SK-N-SH treated with all-trans-retinoic acid at 6 μM for 48 hours (cell line): Measurements from ENCODE around the gene NTN3.

Source experiments
- ATAC-seq: fragments of 200-7000 bp; cut with Tn5 transposase; 3 replicates; pipeline ENCODE4 v1.9.1; 2020; ENCODE audit warnings: mild to moderate bottlenecking, moderate library complexity
- ARNTL ChIP-seq: fragments of 450-650 bp; formaldehyde crosslinking; IDR thresholded peaks from 2 replicates; pipeline ENCODE4 v1.5.0; 2020; ENCODE audit warnings: low read depth, mild to moderate bottlenecking, moderate library complexity, borderline replicate concordance
- BACH2 ChIP-seq: fragments of 250-450 bp; sonication (Bioruptor Pico); IDR thresholded peaks from 2 replicates; pipeline ENCODE4 v1.9.0; 2021; ENCODE audit warnings: mild to moderate bottlenecking, borderline replicate concordance
- CSDC2 ChIP-seq: fragments of 250-450 bp; sonication (Bioruptor Pico); IDR thresholded peaks from 2 replicates; pipeline ENCODE4 v1.5.0; 2020; ENCODE audit warnings: mild to moderate bottlenecking, moderate library complexity
- ESRRG ChIP-seq: fragments of 250-450 bp; sonication (Bioruptor Pico); IDR thresholded peaks from 2 replicates; pipeline ENCODE4 v1.6.1; 2021; ENCODE audit warnings: mild to moderate bottlenecking
- GLIS3 ChIP-seq: fragments of 250-450 bp; sonication (Bioruptor Pico); IDR thresholded peaks from 2 replicates; pipeline ENCODE4 v1.5.0; 2020; ENCODE audit warnings: mild to moderate bottlenecking, moderate library complexity
- ISL1 ChIP-seq: fragments of 250-450 bp; sonication (Bioruptor Pico); IDR thresholded peaks from 2 replicates; pipeline ENCODE4 v2.1.2; 2022; ENCODE audit warnings: mild to moderate bottlenecking, moderate library complexity
- PPARA ChIP-seq: fragments of 250-450 bp; sonication (Bioruptor Pico); IDR thresholded peaks from 2 replicates; pipeline ENCODE4 v1.5.0; 2020; ENCODE audit warnings: mild to moderate bottlenecking, borderline replicate concordance
- SNAI2 ChIP-seq: fragments of 250-450 bp; sonication (Bioruptor Pico); IDR thresholded peaks from 2 replicates; pipeline ENCODE4 v1.5.0; 2020; ENCODE audit warnings: mild to moderate bottlenecking, moderate library complexity
- TCF4 ChIP-seq: fragments of 250-450 bp; sonication (Bioruptor Pico); IDR thresholded peaks from 2 replicates; pipeline ENCODE4 v1.8.0; 2021; ENCODE audit warnings: mild to moderate bottlenecking, moderate library complexity, borderline replicate concordance
- TOX ChIP-seq: fragments of 250-450 bp; sonication (Bioruptor Pico); IDR thresholded peaks from 2 replicates; pipeline ENCODE4 v1.8.0; 2021; ENCODE audit warnings: mild to moderate bottlenecking, moderate library complexity, borderline replicate concordance
- ZC3H10 ChIP-seq: fragments of 250-450 bp; sonication (Bioruptor Pico); IDR thresholded peaks from 2 replicates; pipeline ENCODE4 v1.5.1; 2021; ENCODE audit warnings: mild to moderate bottlenecking, moderate library complexity
- ZFP3 ChIP-seq: fragments of 250-450 bp; sonication (Bioruptor Pico); IDR thresholded peaks from 2 replicates; pipeline ENCODE4 v1.5.0; 2020; ENCODE audit warnings: mild to moderate bottlenecking, moderate library complexity
- ZFP30 ChIP-seq: fragments of 450-650 bp; formaldehyde crosslinking; IDR thresholded peaks from 2 replicates; pipeline ENCODE4 v1.5.0; 2022; ENCODE audit warnings: mild to moderate bottlenecking, moderate library complexity
- ZNF565 ChIP-seq: fragments of 450-650 bp; formaldehyde crosslinking; conservative IDR thresholded peaks from 2 replicates; pipeline ENCODE4 v1.5.0; 2020; ENCODE audit warnings: low read depth, mild to moderate bottlenecking, moderate library complexity
- ZNF70 ChIP-seq: fragments of 450-650 bp; formaldehyde crosslinking; IDR thresholded peaks from 2 replicates; pipeline ENCODE4 v1.5.0; 2020; ENCODE audit warnings: mild to moderate bottlenecking, moderate library complexity
- ZNF8 ChIP-seq: fragments of 450-650 bp; formaldehyde crosslinking; IDR thresholded peaks from 2 replicates; pipeline ENCODE4 v1.5.0; 2020; ENCODE audit warnings: mild to moderate bottlenecking, moderate library complexity
- TF ChIP-seq, protein P1 (sequence below): fragments of 250-450 bp; sonication (Bioruptor Pico); IDR thresholded peaks from 2 replicates; pipeline ENCODE4 v1.5.1; 2020; ENCODE audit warnings: low read depth, mild to moderate bottlenecking, moderate library complexity
- TF ChIP-seq, protein P2 (sequence below): fragments of 250-450 bp; sonication (Bioruptor Pico); IDR thresholded peaks from 2 replicates; pipeline ENCODE4 v1.8.0; 2020; ENCODE audit warnings: mild to moderate bottlenecking, moderate library complexity, borderline replicate concordance
- TF ChIP-seq, protein P3 (sequence below): fragments of 250-450 bp; sonication (Bioruptor Pico); IDR thresholded peaks from 2 replicates; pipeline ENCODE4 v1.5.0; 2020; ENCODE audit warnings: mild to moderate bottlenecking, moderate library complexity
- TF ChIP-seq, protein P4 (sequence below): fragments of 250-450 bp; sonication (Bioruptor Pico); IDR thresholded peaks from 2 replicates; pipeline ENCODE4 v1.5.1; 2021; ENCODE audit warnings: mild to moderate bottlenecking, moderate library complexity

NTN3 gene

DNA sequence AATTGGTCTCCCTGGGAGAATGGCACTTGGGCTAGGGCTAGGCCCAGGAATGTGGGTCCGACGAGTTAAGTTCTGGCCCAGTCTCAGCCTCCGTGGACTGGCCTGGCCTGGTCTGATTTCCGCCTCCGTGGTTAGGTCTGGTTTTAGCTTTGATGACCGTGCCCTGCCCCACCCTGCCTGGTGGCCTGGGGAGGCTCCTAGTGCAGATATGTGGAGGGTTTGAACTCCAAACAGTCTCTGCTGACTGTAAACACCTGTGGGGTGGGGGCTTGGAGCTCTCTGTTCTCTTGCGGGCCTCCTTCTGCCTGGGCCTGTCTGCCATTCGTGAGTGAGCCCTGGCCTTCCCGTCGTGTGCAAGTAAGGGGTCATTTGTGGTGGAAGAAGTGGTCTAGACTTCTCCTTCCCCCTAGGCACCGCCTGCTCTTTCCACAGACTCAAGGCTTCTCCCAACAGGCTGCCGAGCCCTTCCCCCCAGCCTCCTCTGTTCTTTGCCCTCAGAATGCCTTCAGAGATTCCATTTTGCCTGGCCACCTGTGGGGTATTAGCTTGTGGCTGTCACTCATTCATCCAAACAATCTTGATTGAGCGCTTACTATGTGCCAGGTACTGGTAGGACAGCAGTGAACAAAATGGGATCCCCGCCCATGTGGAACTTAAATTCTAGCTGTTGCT lies 44.2 kb downstream of the NTN3 start:
- TF ChIP-seq ISL1 (CRISPR knock-in tag) (no peak), ZNF565 (no peak), PPARA (CRISPR knock-in tag) (no peak), ZFP3 (CRISPR knock-in tag) (no peak), TCF4 (CRISPR knock-in tag) (no peak)
- TF ChIP-seq, all 23 proteins: peak for 0
- no peak for ATAC-seq

DNA sequence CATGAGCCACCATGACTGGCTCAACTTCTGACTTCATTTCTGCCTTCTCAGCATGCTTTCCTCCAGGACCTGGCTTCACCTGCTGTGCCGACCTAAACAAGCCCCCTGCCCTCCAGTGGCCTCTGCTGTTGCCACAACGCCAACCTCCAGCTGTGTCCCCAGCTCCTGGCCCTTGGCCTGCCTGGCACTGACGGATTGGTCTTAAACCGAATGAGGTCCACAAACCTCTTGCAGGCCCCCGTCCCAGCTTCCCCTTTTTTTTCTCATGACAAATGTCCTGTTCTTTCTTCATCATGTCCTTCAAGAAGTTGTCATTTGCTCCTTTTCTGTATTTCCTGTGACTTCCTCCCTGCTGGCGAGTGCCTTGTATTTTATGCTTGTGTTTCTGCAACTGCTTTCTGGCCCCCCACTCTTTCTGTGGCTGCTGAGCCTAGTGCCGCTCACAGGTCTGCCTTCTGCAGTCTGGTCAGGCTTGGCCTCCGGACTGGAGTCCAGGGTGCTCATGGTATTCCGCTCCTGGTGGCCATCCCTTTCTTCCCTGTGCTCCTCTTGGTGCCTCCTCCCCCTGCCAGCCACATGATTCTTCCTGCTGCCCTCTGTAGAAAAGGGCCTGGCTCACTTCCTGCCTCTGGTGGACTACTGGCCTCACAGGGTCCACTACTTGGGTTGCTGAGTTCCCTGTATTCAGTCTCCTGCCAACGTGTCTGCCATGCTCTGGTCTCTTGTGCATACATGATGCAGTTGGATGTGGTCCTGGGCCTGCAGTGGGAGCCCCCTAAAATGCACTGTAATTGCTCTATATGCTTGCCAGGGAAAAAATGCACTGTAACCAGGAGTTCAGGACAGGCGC lies 45.5 kb downstream of the NTN3 start:
- no peak for ATAC-seq
- TF ChIP-seq ZFP30 (CRISPR knock-in tag): no peak
- TF ChIP-seq, protein P1, sequence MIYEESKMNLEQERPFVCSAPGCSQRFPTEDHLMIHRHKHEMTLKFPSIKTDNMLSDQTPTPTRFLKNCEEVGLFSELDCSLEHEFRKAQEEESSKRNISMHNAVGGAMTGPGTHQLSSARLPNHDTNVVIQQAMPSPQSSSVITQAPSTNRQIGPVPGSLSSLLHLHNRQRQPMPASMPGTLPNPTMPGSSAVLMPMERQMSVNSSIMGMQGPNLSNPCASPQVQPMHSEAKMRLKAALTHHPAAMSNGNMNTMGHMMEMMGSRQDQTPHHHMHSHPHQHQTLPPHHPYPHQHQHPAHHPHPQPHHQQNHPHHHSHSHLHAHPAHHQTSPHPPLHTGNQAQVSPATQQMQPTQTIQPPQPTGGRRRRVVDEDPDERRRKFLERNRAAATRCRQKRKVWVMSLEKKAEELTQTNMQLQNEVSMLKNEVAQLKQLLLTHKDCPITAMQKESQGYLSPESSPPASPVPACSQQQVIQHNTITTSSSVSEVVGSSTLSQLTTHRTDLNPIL (CRISPR knock-in tag): no peak
- no peak for TF ChIP-seq CSDC2 (CRISPR knock-in tag)
- TF ChIP-seq PPARA (CRISPR knock-in tag): no peak
- TF ChIP-seq GLIS3 (CRISPR knock-in tag): no peak
- TF ChIP-seq TCF4 (CRISPR knock-in tag): no peak
- TF ChIP-seq ZNF70 (CRISPR knock-in tag): no peak
- TF ChIP-seq ZNF565: no peak
- TF ChIP-seq, protein P2, sequence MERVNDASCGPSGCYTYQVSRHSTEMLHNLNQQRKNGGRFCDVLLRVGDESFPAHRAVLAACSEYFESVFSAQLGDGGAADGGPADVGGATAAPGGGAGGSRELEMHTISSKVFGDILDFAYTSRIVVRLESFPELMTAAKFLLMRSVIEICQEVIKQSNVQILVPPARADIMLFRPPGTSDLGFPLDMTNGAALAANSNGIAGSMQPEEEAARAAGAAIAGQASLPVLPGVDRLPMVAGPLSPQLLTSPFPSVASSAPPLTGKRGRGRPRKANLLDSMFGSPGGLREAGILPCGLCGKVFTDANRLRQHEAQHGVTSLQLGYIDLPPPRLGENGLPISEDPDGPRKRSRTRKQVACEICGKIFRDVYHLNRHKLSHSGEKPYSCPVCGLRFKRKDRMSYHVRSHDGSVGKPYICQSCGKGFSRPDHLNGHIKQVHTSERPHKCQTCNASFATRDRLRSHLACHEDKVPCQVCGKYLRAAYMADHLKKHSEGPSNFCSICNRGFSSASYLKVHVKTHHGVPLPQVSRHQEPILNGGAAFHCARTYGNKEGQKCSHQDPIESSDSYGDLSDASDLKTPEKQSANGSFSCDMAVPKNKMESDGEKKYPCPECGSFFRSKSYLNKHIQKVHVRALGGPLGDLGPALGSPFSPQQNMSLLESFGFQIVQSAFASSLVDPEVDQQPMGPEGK: no peak
- no peak for TF ChIP-seq ISL1 (CRISPR knock-in tag)
- TF ChIP-seq, protein P3, sequence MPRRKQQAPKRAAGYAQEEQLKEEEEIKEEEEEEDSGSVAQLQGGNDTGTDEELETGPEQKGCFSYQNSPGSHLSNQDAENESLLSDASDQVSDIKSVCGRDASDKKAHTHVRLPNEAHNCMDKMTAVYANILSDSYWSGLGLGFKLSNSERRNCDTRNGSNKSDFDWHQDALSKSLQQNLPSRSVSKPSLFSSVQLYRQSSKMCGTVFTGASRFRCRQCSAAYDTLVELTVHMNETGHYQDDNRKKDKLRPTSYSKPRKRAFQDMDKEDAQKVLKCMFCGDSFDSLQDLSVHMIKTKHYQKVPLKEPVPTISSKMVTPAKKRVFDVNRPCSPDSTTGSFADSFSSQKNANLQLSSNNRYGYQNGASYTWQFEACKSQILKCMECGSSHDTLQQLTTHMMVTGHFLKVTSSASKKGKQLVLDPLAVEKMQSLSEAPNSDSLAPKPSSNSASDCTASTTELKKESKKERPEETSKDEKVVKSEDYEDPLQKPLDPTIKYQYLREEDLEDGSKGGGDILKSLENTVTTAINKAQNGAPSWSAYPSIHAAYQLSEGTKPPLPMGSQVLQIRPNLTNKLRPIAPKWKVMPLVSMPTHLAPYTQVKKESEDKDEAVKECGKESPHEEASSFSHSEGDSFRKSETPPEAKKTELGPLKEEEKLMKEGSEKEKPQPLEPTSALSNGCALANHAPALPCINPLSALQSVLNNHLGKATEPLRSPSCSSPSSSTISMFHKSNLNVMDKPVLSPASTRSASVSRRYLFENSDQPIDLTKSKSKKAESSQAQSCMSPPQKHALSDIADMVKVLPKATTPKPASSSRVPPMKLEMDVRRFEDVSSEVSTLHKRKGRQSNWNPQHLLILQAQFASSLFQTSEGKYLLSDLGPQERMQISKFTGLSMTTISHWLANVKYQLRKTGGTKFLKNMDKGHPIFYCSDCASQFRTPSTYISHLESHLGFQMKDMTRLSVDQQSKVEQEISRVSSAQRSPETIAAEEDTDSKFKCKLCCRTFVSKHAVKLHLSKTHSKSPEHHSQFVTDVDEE (CRISPR knock-in tag): no peak
- TF ChIP-seq BACH2 (CRISPR knock-in tag): no peak
- TF ChIP-seq ESRRG: no peak
- no peak for TF ChIP-seq SNAI2 (CRISPR knock-in tag)
- TF ChIP-seq ARNTL (CRISPR knock-in tag): no peak
- TF ChIP-seq, protein P4, sequence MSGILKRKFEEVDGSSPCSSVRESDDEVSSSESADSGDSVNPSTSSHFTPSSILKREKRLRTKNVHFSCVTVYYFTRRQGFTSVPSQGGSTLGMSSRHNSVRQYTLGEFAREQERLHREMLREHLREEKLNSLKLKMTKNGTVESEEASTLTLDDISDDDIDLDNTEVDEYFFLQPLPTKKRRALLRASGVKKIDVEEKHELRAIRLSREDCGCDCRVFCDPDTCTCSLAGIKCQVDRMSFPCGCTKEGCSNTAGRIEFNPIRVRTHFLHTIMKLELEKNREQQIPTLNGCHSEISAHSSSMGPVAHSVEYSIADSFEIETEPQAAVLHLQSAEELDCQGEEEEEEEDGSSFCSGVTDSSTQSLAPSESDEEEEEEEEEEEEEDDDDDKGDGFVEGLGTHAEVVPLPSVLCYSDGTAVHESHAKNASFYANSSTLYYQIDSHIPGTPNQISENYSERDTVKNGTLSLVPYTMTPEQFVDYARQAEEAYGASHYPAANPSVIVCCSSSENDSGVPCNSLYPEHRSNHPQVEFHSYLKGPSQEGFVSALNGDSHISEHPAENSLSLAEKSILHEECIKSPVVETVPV (CRISPR knock-in tag): no peak

DNA sequence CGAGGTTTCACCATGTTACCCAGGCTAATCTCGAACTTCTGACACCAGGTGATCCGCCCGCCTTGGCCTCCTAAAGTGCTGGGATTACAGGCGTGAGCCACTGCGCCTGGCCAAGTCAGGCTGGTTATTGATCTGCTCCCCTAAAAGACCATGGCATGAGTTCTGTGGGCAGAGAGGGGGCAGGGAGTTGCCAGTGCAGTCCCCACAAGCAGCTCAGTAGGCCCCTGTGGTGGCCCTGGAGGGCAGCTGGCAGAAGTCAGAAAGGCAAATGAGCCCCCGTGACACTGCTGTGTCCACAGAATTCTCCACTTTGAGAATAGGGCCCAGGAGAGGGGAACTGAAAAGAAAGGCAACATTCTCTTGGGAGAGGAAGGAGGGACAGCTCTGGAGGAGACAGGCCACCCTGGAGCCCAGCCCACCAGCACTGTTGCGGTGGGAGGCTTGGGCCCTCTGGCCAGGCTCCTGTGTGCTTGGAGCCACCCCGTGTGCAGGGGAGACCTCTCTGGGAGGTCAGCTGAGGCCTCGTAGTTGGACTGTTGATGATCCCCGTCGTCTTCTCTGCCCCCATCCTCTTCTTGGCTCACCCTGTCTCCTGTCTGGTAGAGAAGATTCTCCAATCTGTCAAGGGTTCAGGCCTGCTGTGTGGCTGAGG lies 47.0 kb downstream of the NTN3 start:
- no peak for ATAC-seq
- TF ChIP-seq, protein P4 (CRISPR knock-in tag): no peak
- no peak for TF ChIP-seq GLIS3 (CRISPR knock-in tag)
- no peak for TF ChIP-seq ZFP30 (CRISPR knock-in tag)
- no peak for TF ChIP-seq CSDC2 (CRISPR knock-in tag)
- TF ChIP-seq TOX (CRISPR knock-in tag): no peak
- TF ChIP-seq, protein P2: no peak
- TF ChIP-seq ZNF8: no peak
- TF ChIP-seq ISL1 (CRISPR knock-in tag): no peak
- no peak for TF ChIP-seq ZNF70 (CRISPR knock-in tag)
- TF ChIP-seq TCF4 (CRISPR knock-in tag): no peak
- TF ChIP-seq ZNF565: no peak
- TF ChIP-seq, protein P1 (CRISPR knock-in tag): no peak
- TF ChIP-seq ZC3H10 (CRISPR knock-in tag): no peak
- TF ChIP-seq ZFP3 (CRISPR knock-in tag): no peak
- TF ChIP-seq BACH2 (CRISPR knock-in tag): no peak
- no peak for TF ChIP-seq PPARA (CRISPR knock-in tag)
